ENCODE results near the gene ZDHHC4. TPM values are rescaled to one million over a fixed set of nuclear protein-coding genes. Genes with fewer than 3 reads are reported as not detected.

Gene ZDHHC4
- total and polyA plus RNA-seq, 2 of the 13 experiments (the other 11 are each of a cell fraction or from before 2014, with no cell fraction given): 83.2 to 188 TPM

DNA sequence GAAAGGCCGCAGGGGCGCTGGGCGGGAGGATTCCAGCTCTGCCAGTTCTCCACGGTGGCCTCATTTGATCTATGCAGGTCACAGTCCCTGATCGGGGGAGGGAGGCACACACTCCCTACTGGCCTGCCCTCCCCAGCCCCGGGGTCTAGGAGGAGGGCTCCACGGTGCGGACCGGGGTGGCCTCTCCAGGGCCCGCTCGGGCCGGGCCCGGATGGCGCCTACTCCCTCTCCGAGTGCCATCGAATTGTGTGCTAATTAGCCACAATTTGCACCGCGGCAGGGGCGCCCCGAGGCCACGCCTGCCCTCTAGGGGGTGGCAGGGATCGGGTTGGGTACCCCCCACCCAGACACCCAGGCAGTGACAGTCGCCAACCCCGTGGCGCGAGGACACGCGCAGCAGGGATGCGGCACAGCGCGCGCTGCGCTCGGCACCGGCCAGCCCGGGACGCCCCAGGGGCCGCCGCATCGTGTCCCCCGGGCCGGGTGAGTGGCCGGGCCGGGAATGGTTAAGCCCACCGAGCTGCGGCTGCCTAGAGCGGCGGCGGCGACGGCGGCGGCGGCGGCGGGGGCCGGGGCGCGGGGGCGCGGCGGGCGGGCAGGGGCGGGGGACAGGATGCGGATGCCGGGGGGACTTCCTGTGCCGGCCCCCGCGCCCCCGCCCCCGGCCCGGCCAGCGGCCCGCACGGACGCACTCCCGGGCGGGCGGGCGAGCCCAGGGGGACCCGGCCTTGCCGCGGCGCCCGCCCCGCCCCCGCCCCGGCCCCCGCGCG lies 37.9 kb downstream of the ZDHHC4 start, which contains the start of gene ZNF853 (continued):
- no peak for TF ChIP-seq MAZ (IDR thresholded peaks at IDR 0.05; ENCODE audit: borderline replicate concordance, low read depth, low read length)
- TF ChIP-seq MAZ (CRISPR knock-in tag; IDR thresholded peaks at IDR 0.05; ENCODE audit: low read depth): peak; percentile 38; the same call in 1 of the 2 replicates
- TF ChIP-seq ZNF558 (CRISPR knock-in tag; IDR thresholded peaks at IDR 0.05; ENCODE audit: borderline replicate concordance): no peak
- peak; percentile 15 for TF ChIP-seq YY1 (IDR thresholded peaks at IDR 0.05; ENCODE audit: insufficient read depth, insufficient replicate concordance, low read depth, low read length)
- TF ChIP-seq SALL1 (CRISPR knock-in tag; IDR thresholded peaks at IDR 0.05): peak; percentile 40; the same call in 1 of the 2 replicates
- TF ChIP-seq, protein P1, sequence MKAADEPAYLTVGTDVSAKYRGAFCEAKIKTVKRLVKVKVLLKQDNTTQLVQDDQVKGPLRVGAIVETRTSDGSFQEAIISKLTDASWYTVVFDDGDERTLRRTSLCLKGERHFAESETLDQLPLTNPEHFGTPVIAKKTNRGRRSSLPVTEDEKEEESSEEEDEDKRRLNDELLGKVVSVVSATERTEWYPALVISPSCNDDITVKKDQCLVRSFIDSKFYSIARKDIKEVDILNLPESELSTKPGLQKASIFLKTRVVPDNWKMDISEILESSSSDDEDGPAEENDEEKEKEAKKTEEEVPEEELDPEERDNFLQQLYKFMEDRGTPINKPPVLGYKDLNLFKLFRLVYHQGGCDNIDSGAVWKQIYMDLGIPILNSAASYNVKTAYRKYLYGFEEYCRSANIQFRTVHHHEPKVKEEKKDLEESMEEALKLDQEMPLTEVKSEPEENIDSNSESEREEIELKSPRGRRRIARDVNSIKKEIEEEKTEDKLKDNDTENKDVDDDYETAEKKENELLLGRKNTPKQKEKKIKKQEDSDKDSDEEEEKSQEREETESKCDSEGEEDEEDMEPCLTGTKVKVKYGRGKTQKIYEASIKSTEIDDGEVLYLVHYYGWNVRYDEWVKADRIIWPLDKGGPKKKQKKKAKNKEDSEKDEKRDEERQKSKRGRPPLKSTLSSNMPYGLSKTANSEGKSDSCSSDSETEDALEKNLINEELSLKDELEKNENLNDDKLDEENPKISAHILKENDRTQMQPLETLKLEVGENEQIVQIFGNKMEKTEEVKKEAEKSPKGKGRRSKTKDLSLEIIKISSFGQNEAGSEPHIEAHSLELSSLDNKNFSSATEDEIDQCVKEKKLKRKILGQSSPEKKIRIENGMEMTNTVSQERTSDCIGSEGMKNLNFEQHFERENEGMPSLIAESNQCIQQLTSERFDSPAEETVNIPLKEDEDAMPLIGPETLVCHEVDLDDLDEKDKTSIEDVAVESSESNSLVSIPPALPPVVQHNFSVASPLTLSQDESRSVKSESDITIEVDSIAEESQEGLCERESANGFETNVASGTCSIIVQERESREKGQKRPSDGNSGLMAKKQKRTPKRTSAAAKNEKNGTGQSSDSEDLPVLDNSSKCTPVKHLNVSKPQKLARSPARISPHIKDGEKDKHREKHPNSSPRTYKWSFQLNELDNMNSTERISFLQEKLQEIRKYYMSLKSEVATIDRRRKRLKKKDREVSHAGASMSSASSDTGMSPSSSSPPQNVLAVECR (CRISPR knock-in tag; IDR thresholded peaks at IDR 0.05; ENCODE audit: borderline replicate concordance): peak; percentile 40
- TF ChIP-seq SIN3A (IDR thresholded peaks at IDR 0.05; ENCODE audit: borderline replicate concordance, low read depth, low read length): 0 out of 2 replicates have a peak, but pooled peaks have one; percentile 23
- TF ChIP-seq ZNF788 (CRISPR knock-in tag; IDR thresholded peaks at IDR 0.05; ENCODE audit: borderline replicate concordance): 0 out of 2 replicates have a peak, but pooled peaks have one; percentile 48
- TF ChIP-seq ERF (CRISPR knock-in tag; IDR thresholded peaks at IDR 0.05): peak; percentile 42; the same call in 1 of the 2 replicates
- peak; percentile 61; the same call in 1 of the 2 replicates for TF ChIP-seq ZNF768 (CRISPR knock-in tag; IDR thresholded peaks at IDR 0.05)
- TF ChIP-seq, protein P2, sequence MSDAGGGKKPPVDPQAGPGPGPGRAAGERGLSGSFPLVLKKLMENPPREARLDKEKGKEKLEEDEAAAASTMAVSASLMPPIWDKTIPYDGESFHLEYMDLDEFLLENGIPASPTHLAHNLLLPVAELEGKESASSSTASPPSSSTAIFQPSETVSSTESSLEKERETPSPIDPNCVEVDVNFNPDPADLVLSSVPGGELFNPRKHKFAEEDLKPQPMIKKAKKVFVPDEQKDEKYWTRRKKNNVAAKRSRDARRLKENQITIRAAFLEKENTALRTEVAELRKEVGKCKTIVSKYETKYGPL (CRISPR knock-in tag; IDR thresholded peaks at IDR 0.05): no peak
- TF ChIP-seq, protein P3, sequence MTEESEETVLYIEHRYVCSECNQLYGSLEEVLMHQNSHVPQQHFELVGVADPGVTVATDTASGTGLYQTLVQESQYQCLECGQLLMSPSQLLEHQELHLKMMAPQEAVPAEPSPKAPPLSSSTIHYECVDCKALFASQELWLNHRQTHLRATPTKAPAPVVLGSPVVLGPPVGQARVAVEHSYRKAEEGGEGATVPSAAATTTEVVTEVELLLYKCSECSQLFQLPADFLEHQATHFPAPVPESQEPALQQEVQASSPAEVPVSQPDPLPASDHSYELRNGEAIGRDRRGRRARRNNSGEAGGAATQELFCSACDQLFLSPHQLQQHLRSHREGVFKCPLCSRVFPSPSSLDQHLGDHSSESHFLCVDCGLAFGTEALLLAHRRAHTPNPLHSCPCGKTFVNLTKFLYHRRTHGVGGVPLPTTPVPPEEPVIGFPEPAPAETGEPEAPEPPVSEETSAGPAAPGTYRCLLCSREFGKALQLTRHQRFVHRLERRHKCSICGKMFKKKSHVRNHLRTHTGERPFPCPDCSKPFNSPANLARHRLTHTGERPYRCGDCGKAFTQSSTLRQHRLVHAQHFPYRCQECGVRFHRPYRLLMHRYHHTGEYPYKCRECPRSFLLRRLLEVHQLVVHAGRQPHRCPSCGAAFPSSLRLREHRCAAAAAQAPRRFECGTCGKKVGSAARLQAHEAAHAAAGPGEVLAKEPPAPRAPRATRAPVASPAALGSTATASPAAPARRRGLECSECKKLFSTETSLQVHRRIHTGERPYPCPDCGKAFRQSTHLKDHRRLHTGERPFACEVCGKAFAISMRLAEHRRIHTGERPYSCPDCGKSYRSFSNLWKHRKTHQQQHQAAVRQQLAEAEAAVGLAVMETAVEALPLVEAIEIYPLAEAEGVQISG (CRISPR knock-in tag; IDR thresholded peaks at IDR 0.05): peak; percentile 98
- TF ChIP-seq, protein P4, sequence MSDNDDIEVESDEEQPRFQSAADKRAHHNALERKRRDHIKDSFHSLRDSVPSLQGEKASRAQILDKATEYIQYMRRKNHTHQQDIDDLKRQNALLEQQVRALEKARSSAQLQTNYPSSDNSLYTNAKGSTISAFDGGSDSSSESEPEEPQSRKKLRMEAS (IDR thresholded peaks at IDR 0.05): peak; percentile 50; the same call in 1 of the 2 replicates
